GM18870 (cell line): Measurements from ENCODE around the gene KPNA5.
"Not testable (repeated sequence)": the region's sequence is repeated elsewhere in the genome, so short reads cannot be mapped to it uniquely, and the experiment has no call there.

Experiments
- ATAC-seq: cut with Tn5 transposase; IDR thresholded peaks from one replicate; pipeline ENCODE4 v1.9.1; 2021; ENCODE audit warnings: moderate library complexity; ENCODE audit not compliant: unreplicated experiment

Gene KPNA5

GRCh38 chr6:116697480-116697879, 16.5 kb downstream of the KPNA5 start:
- ATAC-seq = peak; percentile 73

DNA sequence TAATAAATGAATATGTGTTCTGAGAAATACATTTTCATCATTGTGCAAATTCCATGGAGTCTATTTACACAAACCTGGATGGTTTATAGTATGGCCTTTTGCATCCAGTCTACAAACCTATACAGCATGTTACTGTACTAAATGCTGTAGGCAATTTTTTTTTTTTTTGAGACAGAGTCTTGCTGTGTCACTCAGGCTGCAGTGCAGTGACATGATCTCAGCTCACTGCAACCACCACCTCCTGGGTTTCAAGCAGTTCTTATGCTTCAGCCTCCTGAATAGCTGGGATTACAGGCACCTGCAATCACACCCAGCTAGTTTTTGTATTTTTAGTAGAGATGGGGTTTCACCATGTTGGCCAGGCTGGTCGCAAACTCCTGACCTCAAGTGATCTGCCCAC, 22.9 kb downstream of the KPNA5 start:
- ATAC-seq = not testable (repeated sequence)

- no peak for ATAC-seq
These were observed 24.9 kb downstream of the KPNA5 start for GRCh38 chr6:116705917-116706316.

- no peak for ATAC-seq
These were observed 33.3 kb downstream of the KPNA5 start for GRCh38 chr6:116714296-116714695.

DNA sequence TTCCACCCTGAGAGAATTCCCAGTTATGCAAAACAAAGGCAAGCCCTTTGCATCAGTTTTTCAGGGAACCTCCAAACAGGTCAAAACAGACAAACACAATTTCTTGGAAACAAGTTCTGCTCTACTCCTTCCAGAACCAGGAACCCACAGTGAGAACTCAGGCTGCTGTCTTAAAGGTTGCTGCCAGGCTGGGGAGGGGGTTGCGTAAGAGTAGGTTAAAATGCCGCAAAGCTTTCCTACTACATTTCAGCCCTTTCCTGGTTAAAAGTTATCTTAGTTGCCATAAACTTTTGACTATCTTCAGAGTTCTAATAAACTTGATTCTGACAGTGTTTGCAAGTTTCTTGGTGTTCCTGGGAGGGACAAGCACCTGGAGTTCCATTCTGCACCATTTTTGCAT, 33.8 kb downstream of the KPNA5 start:
- ATAC-seq = no peak

GRCh38 chr6:116726947-116727346, 45.9 kb downstream of the KPNA5 start:
- ATAC-seq = no peak

DNA sequence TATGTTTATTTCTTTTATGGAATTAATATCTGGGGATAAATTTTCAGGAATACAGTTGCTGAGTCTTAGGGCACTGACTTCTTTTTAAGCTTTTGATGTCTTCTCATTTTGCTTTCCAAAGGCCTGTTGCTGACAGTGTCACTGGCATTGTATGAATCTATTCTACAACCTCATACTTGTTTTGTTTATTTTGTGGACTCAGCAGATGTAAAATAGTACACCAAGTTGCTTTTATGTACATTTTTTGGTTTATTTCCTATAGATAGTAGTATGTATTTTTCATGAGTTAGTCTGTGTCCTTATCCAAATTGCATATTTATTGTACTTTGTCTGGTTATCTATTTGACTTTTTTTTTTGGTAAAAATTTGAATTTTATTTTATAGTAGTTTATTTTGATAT, 49.5 kb downstream of the KPNA5 start:
- no peak for ATAC-seq

DNA sequence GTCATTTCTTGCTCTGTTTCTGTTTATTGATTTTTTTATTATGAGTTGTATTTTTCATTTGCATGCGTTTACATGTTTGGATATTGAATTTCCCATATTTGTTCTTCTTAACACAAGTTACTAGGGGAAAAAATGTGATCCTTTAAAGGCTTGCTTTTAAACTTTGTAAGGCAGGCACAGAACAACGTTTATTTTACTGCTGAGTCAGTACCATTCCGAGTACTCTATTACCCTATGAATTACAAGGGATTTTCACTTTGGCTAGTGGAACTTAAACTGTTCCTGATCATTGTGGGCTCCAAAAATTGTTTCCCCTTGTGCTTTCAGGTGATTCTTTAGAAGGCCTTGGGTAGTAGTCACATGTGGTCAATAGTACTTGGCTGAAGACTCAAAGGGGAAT, 56.0 kb downstream of the KPNA5 start:
- no peak for ATAC-seq

- ATAC-seq = not testable (repeated sequence)
These were observed 59.5 kb downstream of the KPNA5 start for GRCh38 chr6:116740486-116740885.

DNA sequence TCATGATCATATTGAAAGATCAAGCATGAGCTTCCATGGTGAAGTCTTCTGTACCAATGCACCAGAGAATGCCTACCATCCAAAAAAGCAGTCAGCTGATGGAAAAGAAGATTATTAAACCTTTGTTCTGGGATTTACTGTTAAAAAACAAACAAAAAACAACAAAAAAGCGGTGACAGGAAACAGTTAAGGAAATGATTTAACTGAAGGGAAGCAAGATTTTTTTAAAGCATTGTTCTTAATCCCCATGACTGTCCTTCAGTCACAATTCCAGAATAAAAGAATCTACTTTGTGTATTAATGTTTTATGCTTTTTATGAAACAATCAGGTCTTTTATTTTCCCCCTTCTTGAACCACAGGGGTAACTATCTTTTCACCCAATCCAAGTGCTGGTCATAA, 60.6 kb downstream of the KPNA5 start:
- no peak for ATAC-seq

- ATAC-seq = no peak
These were observed 64.2 kb downstream of the KPNA5 start for GRCh38 chr6:116745176-116745575.

DNA sequence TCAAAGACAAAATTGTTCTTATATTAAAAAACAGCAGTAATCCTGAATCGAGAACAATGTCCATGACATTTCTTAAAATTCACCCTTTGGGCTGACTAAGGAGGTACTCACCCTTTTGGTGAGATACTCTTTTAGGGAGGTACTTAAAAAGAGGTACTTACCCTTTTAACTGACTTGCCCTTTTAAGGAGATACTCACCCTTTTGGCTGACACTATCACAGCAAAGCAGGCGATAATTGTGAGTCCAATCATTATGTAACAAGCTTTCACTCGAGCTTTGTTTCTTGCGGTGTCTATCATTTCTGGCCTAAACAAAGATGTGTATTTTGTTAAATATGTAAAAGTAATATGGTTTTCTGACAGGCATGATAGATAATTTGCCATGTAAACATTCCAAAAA, 80.8 kb downstream of the KPNA5 start:
- ATAC-seq = no peak

GRCh38 chr6:116762235-116762634, 81.2 kb downstream of the KPNA5 start:
- ATAC-seq = no peak

- no peak for ATAC-seq
These were observed 82.0 kb downstream of the KPNA5 start for GRCh38 chr6:116763048-116763447.

- ATAC-seq = no peak
These were observed 83.1 kb downstream of the KPNA5 start for GRCh38 chr6:116763906-116764628.

DNA sequence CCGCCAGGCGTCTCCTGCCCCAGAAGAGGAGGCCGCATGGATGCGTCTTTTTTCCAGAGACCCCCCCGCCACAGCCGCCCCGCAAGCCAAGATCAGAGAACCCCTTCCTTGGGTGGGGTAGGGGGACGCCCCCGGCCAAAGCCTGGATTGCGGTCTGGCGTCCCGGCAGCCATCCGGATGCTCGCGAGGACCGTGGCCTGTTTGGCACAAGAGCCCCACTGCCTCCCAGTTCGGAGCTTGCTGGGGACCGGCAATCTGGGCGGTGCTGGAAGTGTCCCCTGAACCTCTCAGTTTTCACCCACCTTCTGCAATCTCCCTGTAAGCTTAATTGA, 83.6 kb downstream of the KPNA5 start:
- ATAC-seq = no peak

DNA sequence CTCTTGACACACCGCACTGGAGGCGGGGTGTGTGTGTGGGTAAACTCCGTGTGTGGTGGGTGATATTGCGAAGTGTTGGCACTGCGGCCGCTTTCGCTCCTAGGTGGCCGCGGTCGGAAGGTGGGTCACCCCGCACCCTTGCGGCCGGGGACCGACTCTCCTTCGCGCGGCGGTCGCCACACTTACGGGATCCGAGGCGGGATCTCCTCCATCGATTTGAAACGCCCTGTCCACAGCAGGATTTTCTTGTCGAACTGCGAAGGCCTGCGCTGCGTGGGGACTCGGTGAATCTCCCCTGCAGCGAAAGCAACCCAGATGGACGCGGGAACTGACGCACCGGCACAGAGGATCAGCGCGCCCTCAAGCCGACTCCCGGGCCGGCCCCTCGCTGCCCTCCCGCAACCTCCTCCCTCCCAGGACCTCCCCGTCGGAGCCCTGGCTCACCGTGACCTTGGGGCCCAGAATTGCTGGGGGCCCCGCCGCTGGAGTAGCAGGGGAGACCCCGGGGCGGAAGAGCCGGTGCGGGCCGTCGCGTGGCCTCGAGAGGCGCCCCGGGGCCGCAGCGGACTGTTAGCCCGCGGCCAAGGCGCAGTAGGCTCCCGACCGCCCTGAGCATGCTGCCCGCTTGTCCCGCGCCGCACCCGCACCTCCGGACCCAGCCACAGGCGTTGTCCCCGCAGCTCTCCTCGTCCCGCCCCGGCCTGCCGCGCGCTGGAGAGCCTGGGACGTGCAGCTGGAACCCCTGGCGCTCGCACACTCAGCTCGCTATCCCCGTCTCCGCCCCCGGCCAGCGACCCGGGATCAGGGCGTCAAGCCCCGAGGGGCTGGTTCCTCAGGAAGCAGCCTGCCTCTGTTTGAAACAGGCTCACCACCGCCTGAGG, 84.2 kb downstream of the KPNA5 start, which contains the start of gene FAM162B:
TSS of gene FAM162B (minus strand) at position 759 of the 881 bp plus-strand sequence. CDS start at position 616, 143 bp downstream.
- no peak for ATAC-seq

GRCh38 chr6:116766506-116767176, 85.6 kb downstream of the KPNA5 start:
- no peak for ATAC-seq

DNA sequence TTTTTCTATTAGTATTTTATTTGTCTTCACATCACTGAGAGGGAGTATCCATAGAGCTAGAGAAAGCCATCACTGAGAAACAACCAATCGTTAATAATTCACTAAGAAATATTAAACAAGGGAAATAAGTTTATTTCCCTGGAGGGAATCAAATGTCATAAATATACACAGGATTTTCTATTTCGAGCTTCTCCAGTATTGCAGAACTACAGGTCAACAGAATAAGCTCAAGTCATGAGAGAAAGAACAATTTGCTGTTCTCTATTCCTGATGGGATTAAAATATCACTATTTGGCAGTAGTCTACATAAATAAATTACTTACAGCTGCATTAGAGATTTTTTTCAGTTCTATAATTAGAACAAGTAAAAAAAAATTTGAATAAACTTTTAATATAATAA, 86.7 kb downstream of the KPNA5 start:
- ATAC-seq = no peak

GRCh38 chr6:116772450-116772849, 91.4 kb downstream of the KPNA5 start:
- no peak for ATAC-seq

- no peak for ATAC-seq
These were observed 92.9 kb downstream of the KPNA5 start for GRCh38 chr6:116773886-116774285.
